GM23338 (cell line): Measurements from ENCODE around the gene GUCY1A1. TPM values are rescaled to one million over a fixed set of nuclear protein-coding genes. Genes with fewer than 3 reads are reported as not detected.

Source experiments
- ATAC-seq: fragments of 200-7000 bp; cut with Tn5 transposase; 3 replicates; pipeline ENCODE4 v1.9.1; 2020
- DNase-seq: peaks from one replicate; pipeline ENCODE4 v3.0.0-alpha.2; 2015; ENCODE audit warnings: low spot score
- H2AFZ ChIP-seq: fragments of 200-600 bp; sonication (generic); 2 replicates; pipeline ENCODE4 v1.8.0; 2016; ENCODE audit warnings: antibody characterized with exemption, mild to moderate bottlenecking, moderate library complexity
- H3F3A ChIP-seq: fragments of 200-600 bp; sonication (generic); replicated peaks from 2 replicates; pipeline ENCODE4 v1.8.0; 2017; ENCODE audit warnings: antibody characterized with exemption, mixed run types, low read depth
- H3K27ac ChIP-seq: fragments of 200-600 bp; sonication (generic); 2 replicates; pipeline ENCODE4 v1.6.1; 2016; ENCODE audit warnings: low read depth
- H3K27me3 ChIP-seq: fragments of 200-600 bp; sonication (generic); 2 replicates; pipeline ENCODE4 v1.8.0; 2016; ENCODE audit warnings: mild to moderate bottlenecking, mixed run types, moderate library complexity; ENCODE audit not compliant: insufficient read depth
- H3K36me3 ChIP-seq: fragments of 200-600 bp; sonication (generic); 2 replicates; pipeline ENCODE4 v1.8.0; 2016; ENCODE audit warnings: mild to moderate bottlenecking; ENCODE audit not compliant: insufficient read depth
- H3K4me1 ChIP-seq: fragments of 200-600 bp; sonication (generic); 2 replicates; pipeline ENCODE4 v1.8.0; 2016; ENCODE audit warnings: mild to moderate bottlenecking, moderate library complexity; ENCODE audit not compliant: insufficient read depth
- H3K4me2 ChIP-seq: fragments of 200-600 bp; sonication (generic); 2 replicates; pipeline ENCODE4 v1.7.1; 2017; ENCODE audit warnings: mixed run types
- H3K4me3 ChIP-seq: fragments of 200-600 bp; sonication (generic); 2 replicates; pipeline ENCODE4 v1.6.1; 2016; ENCODE audit warnings: mixed run types
- H3K79me2 ChIP-seq: fragments of 200-600 bp; sonication (generic); replicated peaks from 2 replicates; pipeline ENCODE4 v1.8.0; 2017; ENCODE audit warnings: mild to moderate bottlenecking; ENCODE audit not compliant: insufficient read depth
- H3K9me2 ChIP-seq: fragments of 200-600 bp; sonication (generic); 2 replicates; pipeline ENCODE4 v1.8.0; 2017; ENCODE audit not compliant: insufficient read depth
- H4K20me1 ChIP-seq: fragments of 200-600 bp; sonication (generic); replicated peaks from 2 replicates; pipeline ENCODE4 v1.8.0; 2017; ENCODE audit warnings: mild to moderate bottlenecking; ENCODE audit not compliant: insufficient read depth
- H3K27ac Mint-ChIP-seq: 2 replicates; pipeline ENCODE4 v1.8.0; 2020; ENCODE audit warnings: inconsistent platforms, mild to moderate bottlenecking, moderate library complexity, mixed read lengths
- H3K27me3 Mint-ChIP-seq: 3 replicates; pipeline ENCODE4 v1.8.0; 2022; ENCODE audit warnings: low read depth, mild to moderate bottlenecking, moderate library complexity, mixed read lengths, inconsistent platforms; ENCODE audit not compliant: insufficient read depth, poor library complexity
- H3K36me3 Mint-ChIP-seq: 3 replicates; pipeline ENCODE4 v1.8.0; 2021; ENCODE audit warnings: low read depth, mild to moderate bottlenecking, inconsistent platforms, moderate library complexity, mixed read lengths
- H3K4me1 Mint-ChIP-seq: 3 replicates; pipeline ENCODE4 v1.8.0; 2020; ENCODE audit warnings: mild to moderate bottlenecking, inconsistent platforms, mixed read lengths
- H3K4me3 Mint-ChIP-seq: 3 replicates; pipeline ENCODE4 v1.8.0; 2021; ENCODE audit warnings: moderate library complexity, mild to moderate bottlenecking, inconsistent platforms, mixed read lengths
- H3K9me3 Mint-ChIP-seq: 3 replicates; pipeline ENCODE4 v1.8.0; 2020; ENCODE audit warnings: moderate library complexity, mild to moderate bottlenecking, inconsistent platforms, mixed read lengths
- CREB1 ChIP-seq: fragments of 250-450 bp; sonication (Bioruptor Pico); IDR thresholded peaks from 2 replicates; pipeline ENCODE4 v1.5.0; 2020; ENCODE audit warnings: low read depth, mild to moderate bottlenecking, moderate library complexity
- ETS1 ChIP-seq: IDR thresholded peaks from 2 replicates; pipeline ENCODE4 v1.6.1; 2016; ENCODE audit warnings: antibody characterized with exemption
- EZH2phosphoT487 ChIP-seq: fragments of 200-600 bp; sonication (generic); IDR thresholded peaks from one replicate; pipeline ENCODE4 v1.8.1; 2018; ENCODE audit warnings: antibody characterized with exemption; ENCODE audit not compliant: unreplicated experiment
- NANOG ChIP-seq: IDR thresholded peaks from 2 replicates; pipeline ENCODE4 v1.6.1; 2016; ENCODE audit warnings: antibody characterized with exemption, borderline replicate concordance
- STAT1 ChIP-seq: IDR thresholded peaks from one replicate; pipeline ENCODE4 v1.6.1; 2016; ENCODE audit warnings: antibody characterized with exemption; ENCODE audit not compliant: unreplicated experiment
- ZNF462 ChIP-seq: fragments of 250-450 bp; sonication (Bioruptor Pico); IDR thresholded peaks from 2 replicates; pipeline ENCODE4 v1.5.0; 2020; ENCODE audit warnings: mild to moderate bottlenecking, moderate library complexity
- polyA plus RNA-seq: library from polyadenylated mRNA; unstranded; fragments of >200 nt; fragmentation: Nextera tagmentation; extraction: Ambion mirVana; gene quantifications from 2 replicates; pipeline ENCODE4 v1.2.1, GENCODE V29; 2016
- total RNA-seq: library from RNA; depleted of rRNA; stranded (reverse); fragments of >200 nt; shearing (Covaris generic); gene quantifications from 2 replicates; pipeline ENCODE4 v1.2.3, GENCODE V29; 2014

Gene GUCY1A1
- total and polyA plus RNA-seq, 2 experiments from 2014 or later = not detected

- no peak for TF ChIP-seq ETS1
- no peak for TF ChIP-seq NANOG
- no peak for TF ChIP-seq CREB1 (CRISPR knock-in tag)
- TF ChIP-seq ZNF462 (CRISPR knock-in tag) = no peak
- TF ChIP-seq STAT1 = no peak
Measured at GRCh38 chr4:155696726-155697125, 30.1 kb downstream of the GUCY1A1 start (continued).

GRCh38 chr4:155701827-155702226 is 35.2 kb downstream of the GUCY1A1 start:
- Histone ChIP-seq H3K27ac (no peak overlapping the region), H3K4me2 (no peak overlapping the region), H3K79me2 (no peaks in the 10 kb centered on the region), H3K4me1 (no peaks in the 10 kb centered on the region), H3F3A (no peaks in the 10 kb centered on the region), H2AFZ (no peak overlapping the region), H4K20me1 (no peaks in the 10 kb centered on the region), H3K27me3 (no peaks in the 10 kb centered on the region), H3K36me3 (no peaks in the 10 kb centered on the region), H3K4me3 (no peak overlapping the region), H3K9me2 (no peaks in the 10 kb centered on the region; the same call in 1 of the 2 replicates)
- Mint-ChIP-seq H3K27me3 (no peaks in the 10 kb centered on the region), H3K4me1 (peaks cover 8% of the 10 kb centered on the region), H3K9me3 (no peaks in the 10 kb centered on the region), H3K4me3 (no peak overlapping the region), H3K27ac (no peak overlapping the region), H3K36me3 (no peaks in the 10 kb centered on the region)
- ATAC-seq (no peak), DNase-seq (no peak)
- no peak for TF ChIP-seq STAT1
- TF ChIP-seq EZH2phosphoT487 = no peak
- no peak for TF ChIP-seq CREB1 (CRISPR knock-in tag)
- TF ChIP-seq ZNF462 (CRISPR knock-in tag) = no peak
